HepG2 (cell line): ENCODE data around the gene SUPT6H. TPM values are rescaled to one million over a fixed set of nuclear protein-coding genes. Genes with fewer than 3 reads are reported as not detected.
"Not testable (repeated sequence)": the region's sequence is repeated elsewhere in the genome, so short reads cannot be mapped to it uniquely, and the experiment has no call there.

Source experiments
- ATAC-seq: fragments of 200-7000 bp; cut with Tn5 transposase; 3 replicates; pipeline ENCODE4 v1.9.1; 2020; ENCODE audit warnings: mild to moderate bottlenecking, moderate library complexity
- BruUV-seq: library from RNA; stranded (reverse); fragments of 400-500 nt; replicated peaks from 2 replicates; lab custom pipeline; 2021; lab: Mats Ljungman, UMichigan
- CTCF ChIA-PET: fragments of 300-600 bp; formaldehyde crosslinking; extraction: SDS; loops from one replicate; lab custom pipeline; 2021; ENCODE audit warnings: low total read pairs, inconsistent platforms, low intra/inter-chr PET ratio; lab: Yijun Ruan, JAX
- POLR2A ChIA-PET: fragments of 350-600 bp; sonication (Branson Sonifier 250); formaldehyde crosslinking; loops from one replicate; lab custom pipeline; 2020; ENCODE audit warnings: antibody characterized with exemption, inconsistent platforms; lab: Yijun Ruan, JAX
- DNase-seq: peaks from one replicate; pipeline ENCODE4 v3.0.0-alpha.2; 2015; ENCODE audit warnings: low spot score
- FAIRE-seq: peaks from 3 replicates; lab custom pipeline; 2011; peaks lifted over from hg19 to GRCh38; lab: Jason Lieb, UNC
- H2AFZ ChIP-seq: one replicate; pipeline ENCODE4 v1.6.1; 2011; ENCODE audit warnings: low read length, inconsistent platforms
- H3K27ac ChIP-seq: fragments of 300-600 bp; 3 replicates; pipeline ENCODE4 v1.8.0; 2011; ENCODE audit warnings: mixed run types, mild to moderate bottlenecking, mixed read lengths, low read length, inconsistent platforms; ENCODE audit not compliant: insufficient read depth; ENCODE audit errors: extremely low read length
- H3K27me3 ChIP-seq, 2 experiments: fragments of 200-600 bp in 1 of 2; 2 replicates in 1 of 2; 3 replicates in 1 of 2; pipeline versions ENCODE4 v1.6.0 to v1.8.0; 2011; ENCODE audit warnings: low read length in 2 of 2, mild to moderate bottlenecking in 2 of 2, moderate library complexity in 2 of 2, inconsistent platforms in 1 of 2; ENCODE audit not compliant: insufficient read depth in 2 of 2, control insufficient read depth in 1 of 2
- H3K36me3 ChIP-seq, 2 experiments: fragments of 200-600 bp in 1 of 2; replicated peaks in 1 of 2; 2 replicates in 1 of 2; 3 replicates in 1 of 2; pipeline versions ENCODE4 v1.5.1 to v1.8.0; 2011; ENCODE audit warnings: low read length in 2 of 2, inconsistent platforms in 1 of 2; ENCODE audit not compliant: insufficient read depth in 2 of 2, control insufficient read depth in 1 of 2
- H3K4me1 ChIP-seq: 2 replicates; pipeline ENCODE4 v1.5.1; 2012; ENCODE audit warnings: low read length, inconsistent platforms; ENCODE audit not compliant: insufficient read depth
- H3K4me2 ChIP-seq: 2 replicates; pipeline ENCODE4 v1.6.0; 2011; ENCODE audit warnings: low read depth, low read length, inconsistent platforms
- H3K4me3 ChIP-seq, 3 experiments: fragments of 200-600 bp in 1 of 3; sonication (generic), shearing (Covaris generic) in 1 of 3; replicated peaks in 1 of 3; 2 replicates each; pipeline ENCODE4 v1.5.1; 2011 to 2016; ENCODE audit warnings: low read length in 3 of 3, inconsistent platforms in 2 of 3, low read depth in 2 of 3, mild to moderate bottlenecking in 2 of 3, control low read depth in 1 of 3, mixed read lengths in 1 of 3; ENCODE audit not compliant: insufficient read depth in 1 of 3
- H3K79me2 ChIP-seq: one replicate; pipeline ENCODE4 v1.6.1; 2011; ENCODE audit warnings: low read length, inconsistent platforms; ENCODE audit not compliant: insufficient read depth
- H3K9ac ChIP-seq: 2 replicates; pipeline ENCODE4 v1.6.0; 2011; ENCODE audit warnings: mild to moderate bottlenecking, low read depth, low read length, inconsistent platforms; ENCODE audit not compliant: insufficient read depth
- H3K9me3 ChIP-seq: 2 replicates; pipeline ENCODE4 v1.5.1; 2012; ENCODE audit warnings: mild to moderate bottlenecking, low read length
- H4K20me1 ChIP-seq: 2 replicates; pipeline ENCODE4 v1.6.0; 2011; ENCODE audit warnings: inconsistent platforms, mild to moderate bottlenecking, low read length, moderate library complexity; ENCODE audit not compliant: insufficient read depth
- ATF1 ChIP-seq: IDR thresholded peaks from 2 replicates; pipeline ENCODE4 v1.6.1; 2016; ENCODE audit warnings: mild to moderate bottlenecking, control low read depth
- GTF2F1 ChIP-seq: fragments of 150-350 bp; IDR thresholded peaks from 2 replicates; pipeline ENCODE4 v1.6.1; 2014; ENCODE audit warnings: low read length
- HNRNPL ChIP-seq: fragments of 200-400 bp; formaldehyde crosslinking; IDR thresholded peaks from 2 replicates; pipeline ENCODE4 v1.6.1; 2017; ENCODE audit warnings: mild to moderate bottlenecking, low read depth, low read length
- HOXA3 ChIP-seq: sonication (generic); formaldehyde crosslinking; IDR thresholded peaks from 2 replicates; pipeline ENCODE4 v1.5.0; 2020; ENCODE audit warnings: missing genetic modification reagents
- MIER3 ChIP-seq: IDR thresholded peaks from 2 replicates; pipeline ENCODE4 v1.6.1; 2016; ENCODE audit warnings: missing compliant biosample characterization, borderline replicate concordance
- RFXANK ChIP-seq: IDR thresholded peaks from 2 replicates; pipeline ENCODE4 v1.6.1; 2016
- TCF7L2 ChIP-seq: IDR thresholded peaks from 2 replicates; pipeline ENCODE4 v1.6.1; 2011; ENCODE audit warnings: mild to moderate bottlenecking, low read depth, low read length, moderate library complexity
- XBP1 ChIP-seq: sonication (generic); formaldehyde crosslinking; IDR thresholded peaks from 2 replicates; pipeline ENCODE4 v1.5.0; 2020; ENCODE audit warnings: missing genetic modification reagents
- ZEB1 ChIP-seq: IDR thresholded peaks from 2 replicates; pipeline ENCODE4 v1.6.1; 2012; ENCODE audit warnings: mild to moderate bottlenecking, low read depth, inconsistent platforms; ENCODE audit not compliant: insufficient replicate concordance
- ZNF432 ChIP-seq: sonication (generic); formaldehyde crosslinking; IDR thresholded peaks from 2 replicates; pipeline ENCODE4 v1.5.0; 2020; ENCODE audit warnings: missing genetic modification reagents, mild to moderate bottlenecking, borderline replicate concordance
- ZNF543 ChIP-seq: sonication (generic); formaldehyde crosslinking; IDR thresholded peaks from 2 replicates; pipeline ENCODE4 v1.4.0; 2020; ENCODE audit warnings: mild to moderate bottlenecking, missing genetic modification reagents
- ZNF75D ChIP-seq: sonication (generic); formaldehyde crosslinking; IDR thresholded peaks from 2 replicates; pipeline ENCODE4 v1.8.1; 2023; ENCODE audit warnings: missing genetic modification reagents, mild to moderate bottlenecking, borderline replicate concordance
- WGBS: methylation state at CpG from one replicate; pipeline ENCODE4 v1.1.6; 2017; ENCODE audit warnings: low lambda C conversion rate; 5-methylcytosine and 5-hydroxymethylcytosine counted together
- in situ Hi-C: cut with HindIII; loops from 2 replicates; pipeline ENCODE4 v1.10.0; 2017; ENCODE audit warnings: low pct_unique_long_range_greater_than_20kb; ENCODE audit not compliant: extremely low pct_ligation_motif_present
- intact Hi-C: fragments of 100-400 bp; cut with micrococcal nuclease; formaldehyde crosslinking; loops from one replicate; pipeline ENCODE4 v1.10.0; 2022; ENCODE audit not compliant: unreplicated experiment
- polyA plus RNA-seq, 8 experiments: library from polyadenylated mRNA; depleted of rRNA in 3 of 8; stranded (reverse) in 7 of 8; unstranded in 1 of 8; fragments of >200 nt; fragmentation: Illumina TruSeq in 4 of 8; extraction: Trizol in 4 of 8; gene quantifications; 2 replicates each; pipeline versions ENCODE4 v1.2.1 to v1.2.3, GENCODE V29; 2011 to 2016; ENCODE audit warnings: low read depth in 4 of 8, missing spikeins in 1 of 8, mixed read lengths in 1 of 8; ENCODE audit not compliant: insufficient read depth in 1 of 8
- total RNA-seq, 5 experiments: library from RNA; depleted of rRNA; stranded (reverse); fragments of >200 nt; fragmentation: Illumina TruSeq; extraction: Trizol; gene quantifications; 2 replicates each; pipeline ENCODE4 v1.2.3, GENCODE V29; 2016; ENCODE audit warnings: low read depth in 1 of 5
- TF ChIP-seq, protein P1 (sequence below): sonication (generic); formaldehyde crosslinking; IDR thresholded peaks from 2 replicates; pipeline ENCODE4 v1.5.0; 2020; ENCODE audit warnings: mild to moderate bottlenecking, missing genetic modification reagents, borderline replicate concordance

The SUPT6H gene
- total and polyA plus RNA-seq, 2 of the 13 experiments (the other 11 are each of a cell fraction or from before 2014, with no cell fraction given): 32.7 to 39.9 TPM

DNA sequence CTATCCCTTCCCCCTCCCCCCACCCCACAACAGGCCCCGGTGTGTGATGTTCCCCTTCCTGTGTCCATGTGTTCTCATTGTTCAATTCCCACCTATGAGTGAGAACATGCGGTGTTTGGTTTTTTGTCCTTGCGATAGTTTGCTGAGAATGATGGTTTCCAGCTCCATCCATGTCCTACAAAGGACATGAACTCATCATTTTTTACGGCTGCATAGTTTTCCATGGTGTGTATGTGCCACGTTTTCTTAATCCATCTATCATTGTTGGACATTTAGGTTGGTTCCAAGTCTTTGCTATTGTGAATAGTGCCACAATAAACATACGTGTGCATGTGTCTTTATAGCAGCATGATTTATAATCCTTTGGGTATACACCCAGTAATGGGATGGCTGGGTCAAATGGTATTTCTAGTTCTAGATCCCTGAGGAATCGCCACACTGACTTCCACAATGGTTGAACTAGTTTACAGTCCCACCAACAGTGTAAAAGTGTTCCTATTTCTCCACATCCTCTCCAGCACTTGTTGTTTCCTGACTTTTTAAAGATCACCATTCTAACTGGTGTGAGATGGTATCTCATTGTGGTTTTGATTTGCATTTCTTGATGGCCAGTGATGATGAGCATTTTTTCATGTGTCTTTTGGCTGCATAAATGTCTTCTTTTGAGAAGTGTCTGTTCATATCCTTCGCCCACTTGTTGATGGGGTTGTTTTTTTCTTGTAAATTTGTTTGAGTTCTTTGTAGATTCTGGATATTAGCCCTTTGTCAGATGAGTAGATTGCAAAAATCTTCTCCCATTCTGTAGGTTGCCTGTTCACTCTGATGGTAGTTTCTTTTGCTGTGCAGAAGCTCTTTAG lies 74.1 kb downstream of the SUPT6H start:
- H3K4me3 ChIP-seq, H3K27me3 ChIP-seq, H3K9ac ChIP-seq, H3K9me3 ChIP-seq, ATAC-seq, H3K79me2 ChIP-seq, H3K4me2 ChIP-seq, H2AFZ ChIP-seq, H4K20me1 ChIP-seq, FAIRE-seq, H3K27ac ChIP-seq, H3K4me1 ChIP-seq, DNase-seq, intact Hi-C loops, BruUV-seq, CTCF ChIA-PET: not testable (repeated sequence)
- H3K36me3 ChIP-seq: peaks cover 0 to 11% of the 10 kb centered on the region in 2 experiments; a peak in 2 of 5 replicates
- POLR2A ChIA-PET: interaction anchor here (1.5 kb wide), 1 partner anchor 9 kb away, joined by 5 read pairs; no protein-coding TSS in a partner anchor
- WGBS: 97% methylated on average over 7 of the region's 8 CpGs
- in situ Hi-C loops: loop anchor here (25.0 kb wide), 1 partner anchor 376 kb away; no protein-coding TSS in a partner anchor

DNA sequence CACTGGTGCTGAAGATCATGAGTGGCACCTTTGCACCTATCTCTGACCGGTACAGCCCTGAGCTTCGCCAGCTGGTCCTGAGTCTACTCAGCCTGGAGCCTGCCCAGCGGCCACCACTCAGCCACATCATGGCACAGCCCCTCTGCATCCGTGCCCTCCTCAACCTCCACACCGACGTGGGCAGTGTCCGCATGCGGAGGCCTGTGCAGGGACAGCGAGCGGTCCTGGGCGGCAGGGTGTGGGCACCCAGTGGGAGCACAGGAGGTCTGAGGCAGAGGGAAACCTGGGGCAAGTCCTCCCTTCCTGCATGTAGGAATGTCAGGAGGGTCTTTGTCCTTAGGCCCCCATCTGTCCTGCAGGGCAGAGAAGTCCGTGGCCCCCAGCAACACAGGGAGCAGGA lies 75.3 kb downstream of the SUPT6H start:
- H3K4me3 ChIP-seq: no peak overlapping the region
- H3K4me1 ChIP-seq: peaks cover 12% of the 10 kb centered on the region
- ChIA-PET CTCF (no interaction called here), POLR2A (no interaction called here)
- no peak for TF ChIP-seq ZNF75D (CRISPR knock-in tag)
- no peak for TF ChIP-seq HOXA3 (CRISPR knock-in tag)
- TF ChIP-seq ZNF543 (CRISPR knock-in tag): no peak
- no peak for TF ChIP-seq GTF2F1
- TF ChIP-seq ZEB1: no peak
- no peak for TF ChIP-seq MIER3 (CRISPR knock-in tag)
- TF ChIP-seq HNRNPL: no peak
- no peak for TF ChIP-seq XBP1 (CRISPR knock-in tag)
- TF ChIP-seq TCF7L2: no peak
- no peak for TF ChIP-seq ZNF432
- TF ChIP-seq, protein P1, sequence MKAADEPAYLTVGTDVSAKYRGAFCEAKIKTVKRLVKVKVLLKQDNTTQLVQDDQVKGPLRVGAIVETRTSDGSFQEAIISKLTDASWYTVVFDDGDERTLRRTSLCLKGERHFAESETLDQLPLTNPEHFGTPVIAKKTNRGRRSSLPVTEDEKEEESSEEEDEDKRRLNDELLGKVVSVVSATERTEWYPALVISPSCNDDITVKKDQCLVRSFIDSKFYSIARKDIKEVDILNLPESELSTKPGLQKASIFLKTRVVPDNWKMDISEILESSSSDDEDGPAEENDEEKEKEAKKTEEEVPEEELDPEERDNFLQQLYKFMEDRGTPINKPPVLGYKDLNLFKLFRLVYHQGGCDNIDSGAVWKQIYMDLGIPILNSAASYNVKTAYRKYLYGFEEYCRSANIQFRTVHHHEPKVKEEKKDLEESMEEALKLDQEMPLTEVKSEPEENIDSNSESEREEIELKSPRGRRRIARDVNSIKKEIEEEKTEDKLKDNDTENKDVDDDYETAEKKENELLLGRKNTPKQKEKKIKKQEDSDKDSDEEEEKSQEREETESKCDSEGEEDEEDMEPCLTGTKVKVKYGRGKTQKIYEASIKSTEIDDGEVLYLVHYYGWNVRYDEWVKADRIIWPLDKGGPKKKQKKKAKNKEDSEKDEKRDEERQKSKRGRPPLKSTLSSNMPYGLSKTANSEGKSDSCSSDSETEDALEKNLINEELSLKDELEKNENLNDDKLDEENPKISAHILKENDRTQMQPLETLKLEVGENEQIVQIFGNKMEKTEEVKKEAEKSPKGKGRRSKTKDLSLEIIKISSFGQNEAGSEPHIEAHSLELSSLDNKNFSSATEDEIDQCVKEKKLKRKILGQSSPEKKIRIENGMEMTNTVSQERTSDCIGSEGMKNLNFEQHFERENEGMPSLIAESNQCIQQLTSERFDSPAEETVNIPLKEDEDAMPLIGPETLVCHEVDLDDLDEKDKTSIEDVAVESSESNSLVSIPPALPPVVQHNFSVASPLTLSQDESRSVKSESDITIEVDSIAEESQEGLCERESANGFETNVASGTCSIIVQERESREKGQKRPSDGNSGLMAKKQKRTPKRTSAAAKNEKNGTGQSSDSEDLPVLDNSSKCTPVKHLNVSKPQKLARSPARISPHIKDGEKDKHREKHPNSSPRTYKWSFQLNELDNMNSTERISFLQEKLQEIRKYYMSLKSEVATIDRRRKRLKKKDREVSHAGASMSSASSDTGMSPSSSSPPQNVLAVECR (CRISPR knock-in tag): no peak
- TF ChIP-seq RFXANK: no peak
- TF ChIP-seq ATF1 (CRISPR knock-in tag): no peak
- no peak overlapping the region for H3K4me2 ChIP-seq
- H4K20me1 ChIP-seq: no peaks in the 10 kb centered on the region
- H2AFZ ChIP-seq: no peak overlapping the region
- H3K9me3 ChIP-seq: no peaks in the 10 kb centered on the region
- intact Hi-C loops: no loop called here
- no peaks in the 10 kb centered on the region for H3K79me2 ChIP-seq
- 96% methylated on average over 8 of the region's 12 CpGs for WGBS
- DNase-seq (no peak), FAIRE-seq (no peak), ATAC-seq (no peak)
- no TSS peak for BruUV-seq
- in situ Hi-C loops: loop anchor here (25.0 kb wide), 1 partner anchor 375 kb away; no protein-coding TSS in a partner anchor
- H3K36me3 ChIP-seq: peaks cover 2 to 11% of the 10 kb centered on the region in 2 experiments; a peak in 3 of 5 replicates
- no peak overlapping the region for H3K9ac ChIP-seq
- no peak overlapping the region for H3K27ac ChIP-seq
- no peaks in the 10 kb centered on the region for H3K27me3 ChIP-seq
